Stimulated activated CD8-positive, alpha-beta memory T cell treated with anti-CD3 and anti-CD28 coated beads, Interleukin-2, amount 100 ng/mL, for 1 hour (primary cell): ENCODE results near the gene HLA-E.
"Not testable (repeated sequence)": the region's sequence is repeated elsewhere in the genome, so short reads cannot be mapped to it uniquely, and the experiment has no call there.

Experiments used
- DNase-seq, 2 donors: peaks; one replicate each; pipeline ENCODE4 v3.0.0-alpha.2; 2020; ENCODE audit warnings: low read depth in 2 of 2

HLA-E gene

GRCh38 chr6:30480536-30481156, 8.7 kb upstream of the HLA-E start:
- DNase-seq, result no peak

GRCh38 chr6:30481211-30481964, 7.9 kb upstream of the HLA-E start:
- no peak for DNase-seq

GRCh38 chr6:30481965-30482644, 7.2 kb upstream of the HLA-E start:
- peak in 1 of 2 donors; percentile 65 for DNase-seq

GRCh38 chr6:30483677-30484279, 5.5 kb upstream of the HLA-E start:
- no peak for DNase-seq

- no peak for DNase-seq
These were observed 4.1 kb upstream of the HLA-E start for GRCh38 chr6:30485236-30485635.

GRCh38 chr6:30487926-30488325, 1.4 kb upstream of the HLA-E start:
- DNase-seq, result no peak

- not testable (repeated sequence) for DNase-seq
These were observed 620 bp upstream of the HLA-E start for GRCh38 chr6:30488697-30489080.

GRCh38 chr6:30490026-30490876, 942 bp downstream of the HLA-E start:
- DNase-seq, result peak; percentile 71 to 73

- DNase-seq, result not testable (repeated sequence)
These were observed 2.1 kb downstream of the HLA-E start for GRCh38 chr6:30491291-30491953.

GRCh38 chr6:30491991-30492952, 3.0 kb downstream of the HLA-E start:
- no peak for DNase-seq

GRCh38 chr6:30493643-30494250, 4.4 kb downstream of the HLA-E start:
- DNase-seq, result no peak

- DNase-seq, result no peak
These were observed 5.1 kb downstream of the HLA-E start for GRCh38 chr6:30494291-30494861.

- DNase-seq, result not testable (repeated sequence)
These were observed 5.8 kb downstream of the HLA-E start for GRCh38 chr6:30495060-30495459.

GRCh38 chr6:30495993-30496392, 6.7 kb downstream of the HLA-E start:
- no peak for DNase-seq

- DNase-seq, result not testable (repeated sequence)
These were observed 7.9 kb downstream of the HLA-E start for GRCh38 chr6:30497261-30497599.

GRCh38 chr6:30497714-30498113, 8.4 kb downstream of the HLA-E start:
- DNase-seq, result no peak

- not testable (repeated sequence) for DNase-seq
These were observed 9.4 kb downstream of the HLA-E start for GRCh38 chr6:30498705-30499104.

GRCh38 chr6:30500421-30501355, 11.4 kb downstream of the HLA-E start:
- DNase-seq, result no peak
